ENCODE measurements around the gene AGR2.
"Not testable (repeated sequence)": the region's sequence is repeated elsewhere in the genome, so short reads cannot be mapped to it uniquely, and the experiment has no call there.

Gene AGR2

DNA sequence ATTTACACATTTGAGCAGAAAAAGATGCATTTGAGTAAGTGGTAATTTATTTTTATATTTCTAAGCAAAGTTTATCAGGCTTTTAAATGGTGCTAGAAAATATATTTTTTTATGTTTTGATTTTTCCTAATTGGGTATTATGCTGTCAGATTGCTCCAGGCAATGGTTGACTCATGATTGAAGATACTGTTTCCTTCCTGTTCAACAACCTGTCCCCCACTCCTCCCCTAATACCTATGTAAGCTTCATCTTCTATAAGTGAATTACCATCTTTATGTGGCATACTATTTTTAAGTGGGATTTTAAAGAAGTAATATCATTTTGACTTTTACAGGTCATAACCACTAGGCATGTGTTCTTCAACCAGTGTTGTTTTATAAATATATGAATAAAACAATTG is 29.8 kb downstream of the AGR2 start:
- DNase-seq (ENCODE audit: low read depth in 1 of 2, low spot score in 1 of 2) = no peak

DNA sequence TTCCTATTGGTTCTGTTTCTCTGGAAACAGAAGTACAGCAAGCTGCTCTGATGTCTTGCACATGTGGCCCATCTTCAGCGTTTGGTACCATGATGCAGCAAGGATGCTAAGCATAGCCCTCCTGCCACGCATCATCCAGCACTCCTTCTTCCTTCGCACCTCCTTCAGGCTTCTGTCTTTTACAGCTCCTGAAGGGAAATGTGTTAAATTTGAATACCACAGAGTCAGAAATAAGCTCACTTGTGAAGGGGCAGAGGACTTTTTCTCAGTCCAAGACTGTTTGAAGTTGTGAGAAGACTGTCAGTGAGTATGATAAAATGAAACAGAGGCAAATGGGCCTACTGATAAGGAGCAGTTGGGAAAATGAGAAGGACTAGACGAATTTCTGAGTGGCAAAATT is 30.5 kb downstream of the AGR2 start:
- no peak for DNase-seq (ENCODE audit: low read depth in 1 of 2, low spot score in 1 of 2)

DNA sequence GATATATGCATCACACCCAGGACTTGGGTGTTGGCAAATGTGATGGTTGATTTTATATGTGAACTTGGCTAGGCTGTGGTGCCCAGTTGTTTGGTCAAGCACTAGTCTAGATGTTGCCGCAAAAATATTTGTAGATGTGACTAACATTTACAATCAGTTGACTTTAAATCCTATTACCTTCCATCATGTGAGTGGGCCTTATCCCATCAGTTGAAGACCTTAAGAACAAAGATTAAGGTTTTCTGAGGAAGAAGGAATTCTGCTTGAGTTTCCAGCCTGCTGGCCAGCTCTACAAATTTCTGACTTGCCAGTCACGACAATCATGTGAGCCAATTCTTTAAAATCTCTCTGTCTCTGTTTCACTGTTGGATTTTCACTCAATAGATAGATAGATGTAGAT is 30.9 kb downstream of the AGR2 start:
- DNase-seq (ENCODE audit: low read depth in 1 of 2, low spot score in 1 of 2) = no peak

DNA sequence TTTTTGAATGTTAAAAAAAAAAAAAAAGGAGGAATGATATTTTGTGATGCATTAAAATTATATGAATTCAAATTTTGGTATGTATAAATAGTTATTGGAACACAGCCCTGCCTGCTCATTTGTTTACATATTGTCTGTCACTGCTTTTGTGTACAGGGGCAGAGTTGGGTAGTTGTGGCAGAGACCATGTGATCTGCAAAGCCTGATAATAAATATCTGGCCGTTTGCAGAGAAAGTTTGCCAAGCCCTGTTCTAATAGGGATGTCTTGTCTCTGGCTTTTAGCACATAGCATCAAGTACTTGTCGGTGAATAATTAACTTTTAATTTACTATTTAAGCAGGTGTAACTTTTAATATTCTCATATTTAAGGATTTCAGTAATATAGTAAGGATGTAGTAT is 31.5 kb downstream of the AGR2 start:
- no peak for DNase-seq (ENCODE audit: low read depth in 1 of 2, low spot score in 1 of 2)

DNA sequence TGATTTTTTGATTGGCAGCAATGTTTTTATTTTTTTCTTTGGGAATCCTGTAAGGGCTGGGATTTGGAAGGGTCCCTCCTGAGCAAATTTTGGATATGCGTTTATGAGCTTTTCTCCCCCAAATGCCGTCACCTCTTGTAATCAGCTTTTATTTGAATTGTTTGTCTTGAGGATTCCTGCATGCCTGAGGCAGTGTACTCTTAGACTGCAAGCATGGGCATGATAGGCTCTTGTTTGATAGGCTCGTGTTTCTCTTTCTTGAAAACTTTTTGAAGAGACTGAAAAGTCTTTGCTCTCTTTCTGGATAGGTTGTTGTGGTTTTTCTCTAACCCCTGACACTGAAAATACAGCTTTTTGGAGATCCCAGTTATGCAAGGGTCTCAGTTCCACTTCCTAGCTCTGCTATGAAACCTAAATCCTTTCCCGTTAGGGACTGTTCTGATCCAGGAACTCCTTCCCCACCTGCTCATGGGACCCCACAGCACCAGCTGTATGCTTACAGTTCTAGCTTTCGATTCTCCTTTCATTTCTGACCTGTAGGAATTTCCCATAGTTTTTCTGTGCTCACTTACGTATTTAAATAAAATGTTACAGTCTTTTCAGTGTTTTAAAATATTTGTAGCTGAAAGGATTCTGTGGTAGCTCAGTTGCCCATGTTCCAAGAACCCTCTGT is 34.0 kb downstream of the AGR2 start:
- DNase-seq (ENCODE audit: low read depth in 1 of 2, low spot score in 1 of 2) = no peak

DNA sequence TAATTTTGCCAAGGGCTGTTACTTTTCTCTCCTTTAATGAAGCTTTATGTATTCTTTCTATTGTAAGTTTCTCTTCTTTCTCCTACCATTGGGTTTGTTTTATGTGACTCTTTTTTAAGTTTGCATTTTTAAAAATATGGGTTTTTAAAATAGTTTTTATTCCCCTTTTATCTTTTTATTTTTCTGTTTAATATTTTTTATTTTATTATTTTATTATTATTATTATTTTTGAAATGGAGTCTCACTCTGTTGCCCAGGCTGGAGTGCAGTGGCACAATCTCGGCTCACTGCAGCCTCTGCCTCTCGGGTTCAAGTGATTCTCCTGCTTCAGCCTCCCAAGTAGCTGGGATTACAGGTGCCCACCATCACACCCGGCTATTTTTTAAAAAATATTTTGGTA is 34.8 kb downstream of the AGR2 start:
- DNase-seq (ENCODE audit: low read depth in 1 of 2, low spot score in 1 of 2) = not testable (repeated sequence)

DNA sequence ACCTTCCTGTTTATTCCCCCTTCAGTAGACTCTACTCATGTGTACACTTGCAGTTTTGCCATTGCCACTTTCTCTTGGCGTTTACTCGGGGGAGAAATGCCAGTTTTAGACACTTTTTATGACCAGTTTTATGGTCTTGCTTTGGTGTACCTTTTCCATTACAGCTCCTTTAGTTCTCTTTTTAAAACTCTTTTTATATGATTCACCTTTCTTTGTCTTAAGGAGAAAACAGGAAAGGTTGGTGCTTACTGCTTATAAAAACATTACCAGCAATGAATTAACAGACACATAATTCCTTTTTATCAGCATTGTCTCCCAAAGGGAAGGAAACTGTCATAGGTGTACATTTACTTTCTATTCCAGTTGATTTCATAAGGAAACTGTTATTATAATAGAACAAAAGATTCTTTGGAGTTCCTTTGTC is 39.4 kb downstream of the AGR2 start:
- no peak for DNase-seq (ENCODE audit: low read depth in 1 of 2, low spot score in 1 of 2)

DNA sequence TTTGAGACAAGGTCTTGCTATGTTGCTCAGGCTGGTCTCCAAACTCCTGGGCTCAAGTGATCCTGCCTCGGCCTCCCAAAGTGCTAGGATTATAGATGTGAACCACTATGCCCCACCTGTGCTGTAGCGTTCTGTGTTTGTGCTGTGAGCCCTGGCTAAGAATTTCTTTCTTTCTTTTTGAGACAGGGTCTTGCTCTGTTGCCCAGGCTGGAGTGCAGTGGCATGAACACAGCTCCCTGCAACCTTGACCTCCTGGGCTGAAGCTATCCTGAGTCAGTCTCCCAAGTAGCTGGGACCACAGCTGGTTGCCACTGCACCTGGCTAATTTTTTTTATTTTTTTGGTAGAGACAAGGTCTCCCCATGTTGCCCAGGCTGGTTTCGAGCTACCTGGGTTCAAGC is 39.9 kb downstream of the AGR2 start:
- no peak for DNase-seq (ENCODE audit: low read depth in 1 of 2, low spot score in 1 of 2)

DNA sequence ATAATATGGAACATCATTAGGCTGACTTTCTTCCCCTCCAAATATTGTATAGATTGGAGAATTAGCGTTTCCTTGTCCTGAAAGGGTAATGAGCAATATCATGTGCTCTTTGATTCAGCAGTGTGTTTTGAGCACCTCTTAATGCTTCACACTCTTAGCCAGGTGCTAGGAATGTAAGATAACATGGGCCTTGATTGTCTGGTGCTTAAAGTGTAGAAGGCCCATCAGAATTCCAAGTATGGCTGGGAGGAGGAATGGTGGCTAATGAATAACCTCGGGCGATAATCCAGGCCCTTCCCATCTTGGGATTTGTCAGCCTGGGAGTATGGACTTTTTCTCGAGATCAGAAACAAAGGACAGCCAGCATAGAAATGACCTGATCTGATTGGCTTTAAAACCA is 42.6 kb downstream of the AGR2 start:
- DNase-seq (ENCODE audit: low read depth in 1 of 2, low spot score in 1 of 2) = no peak

DNA sequence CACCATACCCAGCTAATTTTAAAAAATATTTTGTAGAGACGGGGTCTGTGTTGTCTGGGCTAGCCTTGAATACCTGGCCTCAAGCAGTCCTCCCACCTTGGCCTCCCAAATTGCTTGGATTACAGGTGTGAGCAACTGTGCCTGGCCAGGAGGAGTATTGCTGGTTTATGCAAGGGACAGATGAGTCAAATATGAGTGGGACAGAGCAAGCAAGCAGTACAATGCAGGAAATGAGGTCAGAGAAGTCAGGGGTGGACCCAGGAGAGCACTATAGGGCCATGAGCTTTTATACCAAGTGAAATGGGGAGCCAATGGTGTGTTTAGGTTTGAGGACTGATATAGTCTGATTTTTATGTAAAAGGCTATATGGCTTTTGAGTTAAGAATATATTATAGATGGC is 45.0 kb downstream of the AGR2 start:
- DNase-seq (ENCODE audit: low read depth in 1 of 2, low spot score in 1 of 2) = no peak

DNA sequence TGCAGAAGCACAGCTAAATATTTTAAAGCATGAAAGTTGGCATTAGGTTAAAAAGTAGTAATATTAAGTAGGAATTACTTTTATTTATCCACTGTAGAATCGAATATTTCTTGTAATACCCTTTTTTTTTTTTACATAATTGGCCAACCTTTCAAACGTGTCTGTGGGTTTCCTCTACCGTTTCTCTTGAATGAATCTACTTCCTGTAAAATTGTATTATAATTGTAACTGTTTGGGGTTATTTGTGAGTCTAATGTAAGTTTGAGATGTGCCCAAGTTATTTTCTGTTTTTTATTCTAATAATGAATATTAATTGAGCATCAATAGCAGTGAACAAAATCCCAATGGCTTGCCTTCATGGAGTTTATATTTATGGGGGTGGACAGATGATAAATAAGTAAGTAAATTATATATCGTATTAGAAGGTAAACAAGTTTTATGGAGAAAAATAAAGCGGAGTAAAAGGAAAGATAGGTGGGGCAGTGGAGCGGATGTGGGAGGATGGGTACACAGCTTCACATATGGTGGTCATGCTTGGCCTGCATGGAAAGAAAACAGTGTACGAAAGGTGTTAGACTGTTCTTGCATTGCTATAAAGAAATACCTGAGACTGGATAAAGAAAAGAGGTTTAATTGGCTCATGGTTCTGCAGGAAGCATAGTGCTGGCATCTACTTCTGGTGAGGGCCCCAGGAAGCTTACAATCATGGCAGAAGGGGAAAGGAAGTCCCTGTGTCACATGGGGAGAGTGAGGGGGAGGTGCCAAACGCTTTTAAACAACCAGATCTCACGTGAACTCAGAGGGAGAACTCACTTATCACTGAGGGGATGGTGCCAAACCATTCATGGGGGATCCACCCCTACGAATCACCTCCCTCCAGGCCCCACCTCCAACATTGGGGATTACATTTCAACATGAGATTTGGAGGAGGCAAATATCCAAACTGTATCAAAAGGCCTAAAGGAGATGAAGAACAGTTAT is 45.9 kb downstream of the AGR2 start:
- DNase-seq (ENCODE audit: low read depth in 1 of 2, low spot score in 1 of 2) = no peak

DNA sequence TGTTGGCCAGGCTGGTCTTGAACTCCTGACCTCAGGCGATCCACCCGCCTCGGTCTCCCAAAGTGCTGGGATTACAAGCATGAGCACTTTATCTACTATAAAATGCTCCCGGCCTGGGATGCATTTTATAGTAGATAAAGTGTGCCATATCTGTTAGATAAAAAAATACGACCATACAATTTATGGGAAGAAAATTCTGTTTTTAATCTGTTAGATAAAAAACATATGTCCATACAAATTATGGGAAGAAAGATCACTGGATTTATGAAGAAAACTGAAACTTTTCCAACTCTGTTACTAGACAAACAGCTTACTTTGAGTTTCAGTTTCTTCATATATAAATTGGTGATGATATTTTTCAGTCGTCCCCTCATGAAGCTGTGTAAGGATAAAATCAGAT is 46.8 kb downstream of the AGR2 start:
- DNase-seq (ENCODE audit: low read depth in 1 of 2, low spot score in 1 of 2) = no peak

DNA sequence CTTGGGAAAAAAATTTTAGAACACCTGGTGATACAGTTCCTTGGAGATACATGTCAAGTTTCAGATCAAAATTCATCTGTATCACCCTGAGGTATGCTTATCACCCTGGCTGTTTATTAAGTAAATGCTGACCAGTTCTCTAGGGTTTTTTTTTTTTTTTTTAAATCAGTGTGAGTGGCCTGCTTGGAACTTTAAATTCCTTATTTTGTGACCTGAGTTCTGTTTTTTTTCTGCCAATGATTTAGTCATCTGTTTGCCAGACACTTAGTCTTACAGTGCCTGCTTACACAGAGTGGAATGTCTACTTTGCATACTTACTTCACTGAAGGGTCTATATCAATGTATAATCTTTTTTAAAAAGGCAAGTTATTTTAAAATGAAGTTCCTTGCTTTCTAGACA is 49.4 kb downstream of the AGR2 start:
- no peak for DNase-seq (ENCODE audit: low read depth in 1 of 2, low spot score in 1 of 2)

DNA sequence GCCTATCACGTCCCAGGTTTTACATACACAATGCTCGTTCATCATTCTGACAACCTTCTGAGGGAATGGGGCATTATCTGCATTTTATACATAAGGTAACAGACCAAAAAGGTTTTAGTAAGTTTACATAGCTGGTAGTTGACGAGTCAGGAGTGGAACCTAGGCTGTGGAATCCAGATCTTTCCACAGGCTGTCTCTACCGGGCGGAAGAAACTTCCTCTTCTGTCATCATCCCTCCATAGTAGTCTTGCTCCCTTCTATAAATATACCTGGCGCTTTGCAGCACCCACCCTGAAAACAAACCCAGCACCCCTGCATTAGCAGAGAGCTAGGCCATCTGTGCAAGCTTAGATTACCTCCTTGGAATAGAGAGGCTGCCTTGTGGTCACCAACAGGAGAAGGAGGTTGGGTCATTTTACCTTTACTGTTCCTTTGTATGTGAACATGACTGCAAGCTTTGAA is 49.9 kb downstream of the AGR2 start:
- no peak for DNase-seq (ENCODE audit: low read depth in 1 of 2, low spot score in 1 of 2)

DNA sequence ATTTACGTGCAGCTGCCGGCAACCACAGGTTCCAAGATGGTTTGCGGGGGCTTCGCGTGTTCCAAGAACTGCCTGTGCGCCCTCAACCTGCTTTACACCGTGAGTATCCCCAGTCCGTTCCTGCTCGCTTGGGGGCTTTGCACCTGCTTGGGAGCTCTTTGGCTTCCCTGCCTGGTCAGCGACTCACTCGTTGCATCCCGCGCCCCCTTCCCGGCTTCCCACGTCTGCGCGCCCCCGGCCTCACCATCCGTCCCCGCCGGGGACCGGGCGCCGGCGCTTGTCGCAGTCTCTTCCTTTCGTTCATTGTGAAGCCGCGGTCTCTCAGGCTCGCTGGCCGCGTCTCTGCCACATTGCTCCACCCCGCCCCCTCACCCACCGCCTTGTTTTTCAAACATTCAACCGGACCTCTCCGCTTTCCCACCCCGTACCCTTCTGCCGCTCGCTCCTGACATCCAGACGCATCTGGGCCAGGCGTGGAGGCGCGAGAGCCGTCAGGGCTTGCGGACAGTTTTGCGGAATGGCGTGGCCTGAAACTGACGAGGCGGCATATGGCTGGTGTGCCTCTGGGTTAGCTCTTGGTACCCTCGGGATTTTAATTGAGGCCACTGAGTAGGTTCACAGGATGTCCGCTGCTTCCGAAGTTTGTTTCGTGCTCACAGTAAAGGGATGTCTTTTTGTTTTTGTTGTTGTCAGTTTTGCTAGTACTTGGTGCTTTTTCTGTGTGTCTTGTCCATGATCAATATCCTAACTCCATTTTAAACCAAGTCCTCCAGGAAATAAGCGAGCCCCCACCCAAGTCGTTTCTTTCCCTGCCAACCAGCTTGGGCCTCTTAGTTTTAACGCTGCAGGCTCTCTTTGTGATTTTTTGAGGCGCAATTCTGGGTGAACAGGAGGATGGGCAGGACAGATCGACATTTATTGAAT is 50.6 kb downstream of the AGR2 start:
- DNase-seq (ENCODE audit: low read depth in 1 of 2, low spot score in 1 of 2) = peak in 1 of 2 donors; percentile 7

DNA sequence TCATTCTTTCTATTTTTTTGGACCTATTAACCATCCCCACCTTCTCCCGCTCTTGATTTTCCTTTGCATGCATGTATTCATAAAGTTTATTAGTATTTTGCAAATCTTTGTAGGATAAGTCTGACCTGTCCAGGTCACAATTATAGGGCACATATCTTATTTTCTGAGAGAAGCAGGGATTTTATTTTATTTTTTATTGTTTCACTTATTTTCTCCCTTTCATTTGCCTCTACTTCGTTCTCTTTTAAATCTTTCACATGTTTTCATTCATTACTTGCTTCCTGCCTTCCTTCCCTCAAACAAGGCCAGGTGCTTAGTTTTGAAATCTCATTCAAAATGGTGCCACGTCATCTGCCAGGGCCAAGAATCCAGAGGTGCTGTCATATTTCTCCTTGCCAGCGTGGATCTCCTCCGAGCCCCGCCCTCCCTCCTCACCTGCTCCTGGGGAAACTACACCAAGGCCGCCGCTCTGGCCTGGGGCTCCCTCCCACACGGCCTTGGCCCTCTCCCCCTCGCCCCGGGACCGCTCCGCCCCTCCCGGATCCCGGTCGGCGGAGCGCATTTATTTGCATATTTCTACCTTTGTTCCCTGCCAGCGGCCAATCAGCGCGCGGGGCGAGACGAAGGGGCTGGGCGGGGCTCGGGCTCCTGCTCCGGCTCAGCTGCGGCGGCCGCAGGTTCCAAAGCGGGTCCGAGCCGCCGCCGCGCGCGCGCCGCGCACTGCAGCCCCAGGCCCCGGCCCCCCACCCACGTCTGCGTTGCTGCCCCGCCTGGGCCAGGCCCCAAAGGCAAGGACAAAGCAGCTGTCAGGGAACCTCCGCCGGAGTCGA is 51.5 kb downstream of the AGR2 start, which contains the start of gene TSPAN13:
Gene TSPAN13, plus strand, starts transcription at position 654 of the 830 bp plus-strand sequence. CDS start 213 bp downstream, outside the sequence.
- peak in 1 of 2 donors; percentile 17 for DNase-seq (ENCODE audit: low read depth in 1 of 2, low spot score in 1 of 2)

DNA sequence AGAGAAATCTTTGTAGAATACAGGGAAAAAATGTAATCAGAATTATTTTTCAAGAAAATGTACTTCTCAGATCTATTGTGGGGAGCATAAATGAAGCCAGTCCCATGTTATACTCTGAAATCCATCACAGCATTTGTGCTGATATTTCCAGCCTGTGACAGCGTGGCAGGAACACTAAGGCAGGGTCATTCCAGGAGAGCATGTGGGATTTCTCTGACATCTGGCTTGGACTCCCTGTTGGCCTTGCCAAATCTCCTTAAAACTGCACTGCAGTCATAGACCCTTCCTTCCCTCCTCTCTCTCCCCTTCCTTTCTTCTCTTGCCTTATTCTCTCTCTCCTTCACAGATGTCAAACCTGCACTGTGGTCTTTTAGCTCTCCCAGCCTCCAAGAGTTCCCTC is 57.7 kb downstream of the AGR2 start:
- no peak for DNase-seq (ENCODE audit: low read depth in 1 of 2, low spot score in 1 of 2)

DNA sequence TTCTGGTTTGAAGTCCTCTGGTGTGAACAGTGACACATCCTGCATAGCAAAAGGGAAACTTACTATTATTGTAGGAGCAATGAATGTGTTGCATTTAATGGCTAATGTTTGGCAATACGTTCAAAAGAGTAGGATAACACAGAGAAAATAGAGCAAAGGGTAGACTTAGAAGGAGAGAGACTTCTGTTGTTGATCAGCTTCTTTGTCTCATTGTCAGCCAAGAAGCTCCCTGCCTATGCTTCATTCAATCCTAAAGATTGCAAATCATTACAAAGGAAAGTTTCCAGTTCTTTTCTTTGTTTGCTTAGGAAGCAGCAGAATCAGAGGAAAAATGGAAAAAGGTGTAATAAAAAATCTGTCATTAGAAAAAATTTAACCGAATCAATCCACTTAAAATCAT is 59.2 kb downstream of the AGR2 start:
- DNase-seq (ENCODE audit: low read depth in 1 of 2, low spot score in 1 of 2) = no peak

DNA sequence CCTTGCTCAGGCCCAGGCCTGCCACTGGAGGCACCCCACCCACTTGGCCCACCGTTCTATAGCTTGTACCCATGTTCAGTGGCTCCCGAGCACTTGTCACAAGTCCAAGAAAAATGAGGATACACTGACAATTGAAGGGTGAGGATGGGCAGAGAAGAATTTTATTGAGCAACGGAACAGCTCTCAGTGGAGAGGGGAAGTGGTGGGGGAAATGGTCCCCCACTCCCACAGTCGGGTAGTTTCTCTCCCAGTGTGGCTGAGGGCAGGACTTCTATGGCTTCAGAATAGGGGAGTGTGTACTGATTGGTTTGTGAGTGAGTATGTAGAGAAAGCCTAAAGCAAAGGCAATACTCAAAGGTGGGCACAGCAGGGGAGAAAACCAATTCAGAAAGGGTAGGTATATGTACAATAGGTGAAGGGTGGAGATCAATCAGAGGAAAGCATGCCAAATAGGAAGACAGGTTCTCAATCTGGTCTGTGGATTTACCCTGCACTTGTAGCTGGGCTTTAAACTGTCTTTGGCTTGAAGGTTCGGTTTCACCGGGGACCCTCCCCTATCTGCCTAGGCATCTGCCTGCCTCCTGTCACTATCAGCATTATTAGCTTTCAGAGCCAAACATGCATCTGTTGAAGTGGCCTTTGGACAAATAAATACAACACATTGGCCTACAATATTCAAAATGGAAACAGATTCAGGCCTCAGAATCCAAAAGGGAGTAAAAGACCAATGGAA is 60.1 kb downstream of the AGR2 start:
- DNase-seq (ENCODE audit: low read depth in 1 of 2, low spot score in 1 of 2) = no peak

DNA sequence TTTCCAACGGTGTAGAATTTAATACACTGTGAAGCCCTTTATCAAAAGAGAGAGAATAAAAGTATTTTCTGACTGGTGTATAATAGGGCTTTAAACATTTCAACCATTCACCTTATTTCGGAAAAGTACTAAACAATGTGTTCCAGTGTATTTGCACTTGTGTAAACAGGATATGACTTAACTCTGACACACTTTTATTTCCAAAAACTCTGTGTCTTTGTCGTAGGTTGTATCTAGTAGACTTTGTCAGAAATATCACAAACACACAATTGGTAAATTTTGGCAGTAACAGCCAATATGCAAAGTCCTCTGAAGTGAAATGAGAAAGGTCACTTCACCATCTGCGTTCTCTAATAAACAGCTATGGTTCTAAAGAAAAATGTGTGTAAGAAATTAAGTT is 61.6 kb downstream of the AGR2 start:
- DNase-seq (ENCODE audit: low read depth in 1 of 2, low spot score in 1 of 2) = no peak
